NB4 (cell line): ENCODE results near the gene JTB.

Experiments used
- CTCF ChIP-seq: IDR thresholded peaks from one replicate; pipeline ENCODE4 v1.5.1; 2012; ENCODE audit warnings: low read depth, low read length
- MAX ChIP-seq: IDR thresholded peaks from 2 replicates; pipeline ENCODE4 v1.6.1; 2011; ENCODE audit warnings: low read depth, low read length
- MYC ChIP-seq: IDR thresholded peaks from 2 replicates; pipeline ENCODE4 v1.6.1; 2011; ENCODE audit warnings: low read depth, low read length
- POLR2A ChIP-seq: IDR thresholded peaks from 2 replicates; pipeline ENCODE4 v1.6.1; 2011; ENCODE audit warnings: mild to moderate bottlenecking; ENCODE audit not compliant: insufficient read length; ENCODE audit errors: extremely low read depth

GRCh38 chr1:154019940-154020339 lies 42.5 kb upstream of the JTB start:
- TF ChIP-seq MAX (no peak), CTCF (no peak), POLR2A (no peak), MYC (no peak)
